Neuronal stem cell (in vitro differentiated cells): ENCODE measurements around the gene TTC38.

ENCODE experiments used
- DNase-seq: peaks from one replicate; pipeline ENCODE4 v3.0.0-alpha.2; 2013; ENCODE audit warnings: low spot score
- H2AFZ ChIP-seq: one replicate; pipeline ENCODE4 v1.6.1; 2013; ENCODE audit warnings: mild to moderate bottlenecking, low read length, inconsistent platforms
- H2AK5ac ChIP-seq: 2 replicates; pipeline ENCODE4 v1.6.1; 2013; ENCODE audit warnings: low read depth, mild to moderate bottlenecking, inconsistent platforms, low read length, moderate library complexity, mixed read lengths
- H2BK120ac ChIP-seq: 2 replicates; pipeline ENCODE4 v1.6.1; 2013; ENCODE audit warnings: low read depth, mild to moderate bottlenecking, inconsistent platforms, low read length, moderate library complexity, mixed read lengths
- H2BK12ac ChIP-seq: one replicate; pipeline ENCODE4 v1.6.1; 2013; ENCODE audit warnings: low read length, inconsistent platforms
- H2BK15ac ChIP-seq: 2 replicates; pipeline ENCODE4 v1.6.1; 2013; ENCODE audit warnings: mild to moderate bottlenecking, low read length, inconsistent platforms, mixed read lengths
- H2BK5ac ChIP-seq: one replicate; pipeline ENCODE4 v1.6.1; 2013; ENCODE audit warnings: inconsistent platforms, mild to moderate bottlenecking, low read length, moderate library complexity
- H3K14ac ChIP-seq: one replicate; pipeline ENCODE4 v1.6.1; 2013; ENCODE audit warnings: low read length, inconsistent platforms
- H3K18ac ChIP-seq: 2 replicates; pipeline ENCODE4 v1.6.1; 2013; ENCODE audit warnings: low read length, inconsistent platforms
- H3K23ac ChIP-seq: 2 replicates; pipeline ENCODE4 v1.6.1; 2013; ENCODE audit warnings: low read depth, mild to moderate bottlenecking, mixed read lengths, low read length, inconsistent platforms; ENCODE audit not compliant: poor library complexity
- H3K27ac ChIP-seq: replicated peaks from 3 replicates; pipeline ENCODE4 v1.5.1; 2013; ENCODE audit warnings: low read length, inconsistent platforms
- H3K27me3 ChIP-seq, 3 experiments: 2 replicates each; pipeline ENCODE4 v1.6.1; 2013; ENCODE audit warnings: low read length in 3 of 3, mild to moderate bottlenecking in 2 of 3, inconsistent platforms in 1 of 3, low read depth in 1 of 3, mixed read lengths in 1 of 3, moderate library complexity in 1 of 3; ENCODE audit not compliant: control insufficient read depth in 3 of 3, insufficient read depth in 3 of 3
- H3K36me3 ChIP-seq, 2 donors: replicated peaks in 1 of 2; 2 replicates each; pipeline ENCODE4 v1.6.1; 2013; ENCODE audit warnings: low read length in 2 of 2; ENCODE audit not compliant: control insufficient read depth in 2 of 2, insufficient read depth in 2 of 2
- H3K4ac ChIP-seq: 2 replicates; pipeline ENCODE4 v1.6.1; 2013; ENCODE audit warnings: inconsistent platforms, mild to moderate bottlenecking, low read length, moderate library complexity
- H3K4me1 ChIP-seq, 2 donors: 1 replicate in 1 of 2; 2 replicates in 1 of 2; pipeline ENCODE4 v1.6.1; 2013; ENCODE audit warnings: low read length in 2 of 2, low read depth in 1 of 2; ENCODE audit not compliant: control insufficient read depth in 2 of 2, insufficient read depth in 1 of 2
- H3K4me2 ChIP-seq: one replicate; pipeline ENCODE4 v1.6.1; 2013; ENCODE audit warnings: mild to moderate bottlenecking, low read length, inconsistent platforms; ENCODE audit not compliant: insufficient read depth, poor library complexity, severe bottlenecking
- H3K4me3 ChIP-seq, 2 donors: 2 replicates each; pipeline ENCODE4 v1.5.1; 2013; ENCODE audit warnings: low read length in 2 of 2, mild to moderate bottlenecking in 2 of 2, inconsistent platforms in 1 of 2, moderate library complexity in 1 of 2
- H3K79me1 ChIP-seq: one replicate; pipeline ENCODE4 v1.6.1; 2013; ENCODE audit warnings: low read depth, mild to moderate bottlenecking, inconsistent platforms, low read length, moderate library complexity
- H3K9ac ChIP-seq: one replicate; pipeline ENCODE4 v1.6.1; 2013; ENCODE audit warnings: mild to moderate bottlenecking, low read depth, low read length, inconsistent platforms; ENCODE audit not compliant: poor library complexity
- H3K9me3 ChIP-seq, 2 donors: replicated peaks in 1 of 2; 2 replicates each; pipeline versions ENCODE3 to v1.6.1; 2013; ENCODE audit warnings: low read length in 2 of 2, mild to moderate bottlenecking in 2 of 2, inconsistent platforms in 1 of 2, low read depth in 1 of 2, mixed read lengths in 1 of 2, moderate library complexity in 1 of 2; ENCODE audit not compliant: control insufficient read depth in 2 of 2, insufficient read depth in 1 of 2
- H4K8ac ChIP-seq: one replicate; pipeline ENCODE4 v1.6.1; 2013; ENCODE audit warnings: low read depth, mild to moderate bottlenecking, inconsistent platforms, low read length, moderate library complexity
- H4K91ac ChIP-seq: one replicate; pipeline ENCODE4 v1.6.1; 2013; ENCODE audit warnings: low read length, low read depth, mild to moderate bottlenecking, inconsistent platforms; ENCODE audit not compliant: poor library complexity
- WGBS, 2 donors: extraction: QIAGEN DNeasy Blood & Tissue Kit; methylation state at CpG; one replicate each; pipeline ENCODE4 v1.1.7; 2013; ENCODE audit warnings: missing lambda C conversion rate in 2 of 2, mixed read lengths in 1 of 2; ENCODE audit not compliant: insufficient read length in 2 of 2, insufficient replicate concordance in 1 of 2; ENCODE audit errors: extremely low coverage in 2 of 2; 5-methylcytosine and 5-hydroxymethylcytosine counted together

TTC38 gene

DNA sequence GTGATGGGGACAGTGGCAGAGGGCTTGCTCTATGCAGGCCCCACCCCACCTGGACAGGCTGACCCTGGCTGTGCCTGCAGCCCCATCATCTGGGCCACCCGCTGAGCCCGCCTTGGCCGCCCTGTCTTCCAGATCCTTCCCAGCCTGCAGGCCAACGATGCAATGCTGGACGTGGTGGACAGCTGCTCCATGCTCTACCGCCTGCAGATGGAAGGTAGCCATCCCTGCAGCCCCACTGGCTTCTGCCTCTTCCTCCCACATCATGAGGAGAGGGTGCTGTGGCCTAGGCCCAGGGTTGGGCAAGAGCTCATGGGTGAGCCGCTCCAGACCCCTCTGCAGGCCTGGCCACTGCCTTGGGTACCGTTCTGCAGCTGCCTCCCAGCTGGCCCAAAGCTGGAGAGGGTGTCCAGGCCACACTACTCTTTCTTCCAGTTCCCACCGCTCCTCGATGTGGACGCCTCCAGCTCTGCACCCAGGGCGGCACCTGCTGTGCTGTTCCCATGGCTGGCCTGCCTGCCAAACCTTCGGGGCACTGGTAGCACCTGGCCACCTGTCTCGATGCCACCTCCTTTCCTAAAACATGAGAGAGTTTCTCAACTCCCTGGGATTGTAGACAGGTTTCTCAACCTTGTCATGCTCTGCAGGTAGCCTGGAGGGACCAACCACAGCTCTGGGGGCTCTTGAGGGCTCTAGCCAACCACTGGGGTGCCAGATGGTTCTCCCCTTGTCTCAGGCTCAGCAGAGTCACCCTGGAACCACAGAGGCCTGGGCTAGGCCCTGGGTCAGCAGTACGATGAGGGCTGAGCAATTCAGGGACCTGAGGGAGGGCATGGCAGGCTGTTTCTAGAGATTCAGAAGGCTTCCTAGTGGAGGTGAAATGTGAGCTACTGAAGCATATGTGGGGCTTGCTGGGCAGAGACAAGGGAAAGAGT lies 19.4 kb downstream of the TTC38 start:
- Histone ChIP-seq H4K8ac (peak overlapping the region; percentile 17), H2BK15ac (no peak overlapping the region), H3K4ac (no peak overlapping the region), H3K23ac (peak overlapping the region; percentile 65), H2BK5ac (peak overlapping the region; percentile 75), H3K9me3 (peaks cover 0 to 2% of the 10 kb centered on the region in 2 donors), H3K4me3 (no peak overlapping the region), H2AFZ (no peak overlapping the region), H3K27ac (no peak overlapping the region), H3K18ac (no peak overlapping the region), H2BK120ac (no peak overlapping the region), H3K36me3 (peaks cover 8 to 78% of the 10 kb centered on the region in 2 donors), H3K27me3 (no peaks in the 10 kb centered on the region), H3K4me2 (no peak overlapping the region), H3K14ac (no peak overlapping the region), H3K4me1 (no peaks in the 10 kb centered on the region), H2BK12ac (no peak overlapping the region), H3K9ac (peak overlapping the region; percentile 60), H2AK5ac (no peak overlapping the region), H3K79me1 (peaks cover 1% of the 10 kb centered on the region), H4K91ac (no peak overlapping the region)
- WGBS, 2 donors, result no CpG with 5 or more reads among the region's 15 CpGs
- no peak for DNase-seq

- Histone ChIP-seq H4K8ac (no peak overlapping the region), H3K79me1 (peaks cover 1% of the 10 kb centered on the region), H2BK120ac (peak overlapping the region; percentile 61), H2BK15ac (no peak overlapping the region), H3K4me2 (no peak overlapping the region), H3K4me3 (no peak overlapping the region), H3K14ac (peak overlapping the region; percentile 89), H3K4ac (no peak overlapping the region), H4K91ac (no peak overlapping the region), H3K23ac (no peak overlapping the region), H3K9me3 (peaks cover 0 to 2% of the 10 kb centered on the region in 2 donors), H3K27ac (no peak overlapping the region), H3K4me1 (no peaks in the 10 kb centered on the region), H3K27me3 (no peaks in the 10 kb centered on the region), H2AFZ (no peak overlapping the region), H2BK5ac (no peak overlapping the region), H3K9ac (peak overlapping the region; percentile 0), H2BK12ac (no peak overlapping the region), H3K36me3 (peaks cover 7 to 80% of the 10 kb centered on the region in 2 donors), H3K18ac (no peak overlapping the region), H2AK5ac (peak overlapping the region; percentile 37)
- WGBS, 2 donors, result no CpG with 5 or more reads among the region's 24 CpGs
- no peak for DNase-seq
Observed at GRCh38 chr22:46287873-46288751, 20.3 kb downstream of the TTC38 start.

- Histone ChIP-seq H4K91ac (no peak overlapping the region), H2AFZ (no peak overlapping the region), H3K36me3 (peaks cover 7 to 76% of the 10 kb centered on the region in 2 donors), H3K9ac (no peak overlapping the region), H2AK5ac (no peak overlapping the region), H3K9me3 (peaks cover 0 to 2% of the 10 kb centered on the region in 2 donors), H3K4ac (no peak overlapping the region), H3K79me1 (peaks cover 1% of the 10 kb centered on the region), H2BK12ac (no peak overlapping the region), H3K14ac (no peak overlapping the region), H3K4me3 (no peak overlapping the region), H2BK5ac (no peak overlapping the region), H3K4me2 (no peak overlapping the region), H3K27ac (no peak overlapping the region), H3K4me1 (peaks cover 0 to 3% of the 10 kb centered on the region in 2 donors), H3K18ac (no peak overlapping the region), H4K8ac (no peak overlapping the region), H2BK120ac (peak overlapping the region; percentile 61), H3K23ac (no peak overlapping the region), H3K27me3 (no peaks in the 10 kb centered on the region), H2BK15ac (no peak overlapping the region)
- no CpG with 5 or more reads among the region's 7 CpGs for WGBS, 2 donors
- no peak for DNase-seq
Observed at GRCh38 chr22:46288846-46289243, 21.0 kb downstream of the TTC38 start.
